ENCODE data around the gene SCARF1.
"Not testable (repeated sequence)": the region's sequence is repeated elsewhere in the genome, so short reads cannot be mapped to it uniquely, and the experiment has no call there.

Gene SCARF1

GRCh38 chr17:1683459-1683858 lies 37.9 kb upstream of the SCARF1 start:
- DNase-seq (ENCODE audit: insufficient read length, low spot score) (no peak), FAIRE-seq (no peak)
- TF ChIP-seq, protein P1, sequence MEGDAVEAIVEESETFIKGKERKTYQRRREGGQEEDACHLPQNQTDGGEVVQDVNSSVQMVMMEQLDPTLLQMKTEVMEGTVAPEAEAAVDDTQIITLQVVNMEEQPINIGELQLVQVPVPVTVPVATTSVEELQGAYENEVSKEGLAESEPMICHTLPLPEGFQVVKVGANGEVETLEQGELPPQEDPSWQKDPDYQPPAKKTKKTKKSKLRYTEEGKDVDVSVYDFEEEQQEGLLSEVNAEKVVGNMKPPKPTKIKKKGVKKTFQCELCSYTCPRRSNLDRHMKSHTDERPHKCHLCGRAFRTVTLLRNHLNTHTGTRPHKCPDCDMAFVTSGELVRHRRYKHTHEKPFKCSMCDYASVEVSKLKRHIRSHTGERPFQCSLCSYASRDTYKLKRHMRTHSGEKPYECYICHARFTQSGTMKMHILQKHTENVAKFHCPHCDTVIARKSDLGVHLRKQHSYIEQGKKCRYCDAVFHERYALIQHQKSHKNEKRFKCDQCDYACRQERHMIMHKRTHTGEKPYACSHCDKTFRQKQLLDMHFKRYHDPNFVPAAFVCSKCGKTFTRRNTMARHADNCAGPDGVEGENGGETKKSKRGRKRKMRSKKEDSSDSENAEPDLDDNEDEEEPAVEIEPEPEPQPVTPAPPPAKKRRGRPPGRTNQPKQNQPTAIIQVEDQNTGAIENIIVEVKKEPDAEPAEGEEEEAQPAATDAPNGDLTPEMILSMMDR (IDR thresholded peaks at IDR 0.05; ENCODE audit: insufficient read depth, missing control alignments) = no peak

- FAIRE-seq = no peak
- DNase-seq (ENCODE audit: insufficient read length, low spot score) = no peak
- TF ChIP-seq, protein P1 (IDR thresholded peaks at IDR 0.05; ENCODE audit: insufficient read depth, missing control alignments) = no peak
Measured at GRCh38 chr17:1676401-1676800, 30.9 kb upstream of the SCARF1 start.

- no peak for FAIRE-seq
- TF ChIP-seq, protein P1 (IDR thresholded peaks at IDR 0.05; ENCODE audit: insufficient read depth, missing control alignments) = no peak
- no peak for DNase-seq (ENCODE audit: insufficient read length, low spot score)
Measured at GRCh38 chr17:1673041-1673785, 27.7 kb upstream of the SCARF1 start.

GRCh38 chr17:1663934-1664333 lies 18.4 kb upstream of the SCARF1 start:
- not testable (repeated sequence) for DNase-seq (ENCODE audit: insufficient read length, low spot score); FAIRE-seq

GRCh38 chr17:1661045-1661444 lies 15.5 kb upstream of the SCARF1 start:
- DNase-seq (ENCODE audit: insufficient read length, low spot score) = no peak
- TF ChIP-seq, protein P1 (IDR thresholded peaks at IDR 0.05; ENCODE audit: insufficient read depth, missing control alignments) = no peak

DNA sequence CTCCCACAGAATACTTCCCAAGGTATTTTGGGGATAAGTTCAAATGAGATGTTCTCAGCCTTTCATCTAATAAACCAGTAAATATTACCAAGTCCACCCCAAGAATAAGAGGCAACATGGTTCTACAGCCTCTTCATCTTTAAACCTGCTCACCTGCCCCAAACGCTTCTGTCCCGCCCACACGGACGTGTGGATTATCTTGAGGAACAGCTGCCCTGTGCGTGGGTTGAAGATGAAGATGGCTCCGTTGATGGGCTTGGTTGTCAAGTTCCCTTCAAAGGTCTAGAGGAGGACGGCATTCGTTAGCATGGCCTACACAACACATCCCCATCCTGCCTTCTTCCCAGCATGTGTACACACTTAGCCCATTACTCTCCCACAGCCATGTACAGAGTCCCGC lies 12.6 kb upstream of the SCARF1 start:
- no peak for DNase-seq (ENCODE audit: insufficient read length, low spot score)
- FAIRE-seq = no peak
- TF ChIP-seq, protein P1 (IDR thresholded peaks at IDR 0.05; ENCODE audit: insufficient read depth, missing control alignments) = no peak

More at GRCh38 chr17:1661045-1661444, 15.5 kb upstream of the SCARF1 start:
- no peak for FAIRE-seq

DNA sequence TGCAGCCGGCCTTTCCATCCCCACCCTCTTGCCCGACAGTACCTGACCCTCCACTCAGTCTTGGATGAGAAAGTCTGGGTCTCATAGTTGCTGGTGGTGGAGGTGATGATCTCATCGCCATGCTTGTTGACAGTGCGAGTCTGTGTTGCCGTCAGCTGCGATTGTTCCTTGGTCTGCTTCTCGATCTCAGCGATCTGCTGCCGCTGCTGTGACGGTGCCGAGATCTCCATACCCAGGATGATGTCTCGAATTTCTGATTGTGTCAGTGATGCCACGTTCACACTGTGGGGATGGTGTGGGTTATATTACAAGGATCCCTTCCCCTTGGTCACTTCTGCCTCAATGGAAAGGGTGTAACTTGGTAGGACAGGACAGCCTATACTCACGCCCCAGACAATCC lies 8.2 kb upstream of the SCARF1 start:
- TF ChIP-seq, protein P1 (IDR thresholded peaks at IDR 0.05; ENCODE audit: insufficient read depth, missing control alignments) = no peak
- DNase-seq (ENCODE audit: insufficient read length, low spot score) = no peak
- FAIRE-seq = no peak

DNA sequence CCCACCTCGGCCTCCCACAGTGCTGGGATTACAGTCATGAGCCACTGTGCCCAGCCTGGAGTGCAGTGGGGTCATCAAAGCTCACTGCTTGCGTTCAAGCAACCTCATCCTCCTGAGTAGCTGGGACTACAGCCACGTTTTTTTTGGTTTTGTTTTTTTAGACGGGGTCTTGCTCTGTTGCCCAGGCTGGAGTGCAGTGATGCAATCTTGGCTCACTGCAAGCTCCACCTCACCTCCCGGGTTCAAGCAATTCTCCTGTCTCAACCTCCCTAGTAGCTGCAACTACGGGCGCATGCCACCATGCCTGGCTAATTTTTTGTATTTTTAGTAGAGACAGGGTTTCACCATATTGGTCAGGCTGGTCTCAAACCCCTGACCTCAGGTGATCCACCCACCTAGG lies 7.3 kb upstream of the SCARF1 start:
- DNase-seq (ENCODE audit: insufficient read length, low spot score); FAIRE-seq: not testable (repeated sequence)

Measured in D721Med (cell line).